ENCODE measurements around the gene SUSD3.

Gene SUSD3

DNA sequence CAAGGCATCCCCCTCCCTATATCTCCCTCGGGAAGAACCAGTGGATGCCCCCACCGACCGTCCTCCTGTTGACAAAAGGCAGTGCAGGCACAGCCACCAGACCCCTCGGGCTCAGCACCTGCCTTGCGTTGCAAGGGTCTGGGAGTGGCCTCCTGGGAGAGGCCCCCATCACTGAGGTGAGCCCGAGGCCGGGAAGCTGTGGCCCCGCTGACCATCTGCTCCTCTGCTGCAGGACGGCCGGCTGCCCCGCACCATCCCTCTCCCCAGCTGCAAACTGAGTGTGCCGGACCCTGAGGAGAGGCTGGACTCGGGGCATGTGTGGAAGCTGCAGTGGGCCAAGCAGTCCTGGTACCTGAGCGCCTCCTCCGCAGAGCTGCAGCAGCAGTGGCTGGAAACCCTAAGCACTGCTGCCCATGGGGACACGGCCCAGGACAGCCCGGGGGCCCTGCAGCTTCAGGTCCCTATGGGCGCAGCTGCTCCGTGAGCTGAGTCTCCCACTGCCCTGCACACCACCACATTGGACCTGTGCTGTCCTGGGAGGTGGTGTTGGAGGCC lies 23.3 kb upstream of the SUSD3 start:
- TF ChIP-seq, protein P1, sequence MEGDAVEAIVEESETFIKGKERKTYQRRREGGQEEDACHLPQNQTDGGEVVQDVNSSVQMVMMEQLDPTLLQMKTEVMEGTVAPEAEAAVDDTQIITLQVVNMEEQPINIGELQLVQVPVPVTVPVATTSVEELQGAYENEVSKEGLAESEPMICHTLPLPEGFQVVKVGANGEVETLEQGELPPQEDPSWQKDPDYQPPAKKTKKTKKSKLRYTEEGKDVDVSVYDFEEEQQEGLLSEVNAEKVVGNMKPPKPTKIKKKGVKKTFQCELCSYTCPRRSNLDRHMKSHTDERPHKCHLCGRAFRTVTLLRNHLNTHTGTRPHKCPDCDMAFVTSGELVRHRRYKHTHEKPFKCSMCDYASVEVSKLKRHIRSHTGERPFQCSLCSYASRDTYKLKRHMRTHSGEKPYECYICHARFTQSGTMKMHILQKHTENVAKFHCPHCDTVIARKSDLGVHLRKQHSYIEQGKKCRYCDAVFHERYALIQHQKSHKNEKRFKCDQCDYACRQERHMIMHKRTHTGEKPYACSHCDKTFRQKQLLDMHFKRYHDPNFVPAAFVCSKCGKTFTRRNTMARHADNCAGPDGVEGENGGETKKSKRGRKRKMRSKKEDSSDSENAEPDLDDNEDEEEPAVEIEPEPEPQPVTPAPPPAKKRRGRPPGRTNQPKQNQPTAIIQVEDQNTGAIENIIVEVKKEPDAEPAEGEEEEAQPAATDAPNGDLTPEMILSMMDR (IDR thresholded peaks at IDR 0.05; ENCODE audit: low read depth, low read length): no peak
- in situ Hi-C loops (cut with HindIII; ENCODE audit: low sequenced_read_pairs): no loop called here
- H3K4me3 ChIP-seq (ENCODE audit: low read depth, low read length): no peak overlapping the region
- no peak for DNase-seq (ENCODE audit: low read depth, low spot score)

DNA sequence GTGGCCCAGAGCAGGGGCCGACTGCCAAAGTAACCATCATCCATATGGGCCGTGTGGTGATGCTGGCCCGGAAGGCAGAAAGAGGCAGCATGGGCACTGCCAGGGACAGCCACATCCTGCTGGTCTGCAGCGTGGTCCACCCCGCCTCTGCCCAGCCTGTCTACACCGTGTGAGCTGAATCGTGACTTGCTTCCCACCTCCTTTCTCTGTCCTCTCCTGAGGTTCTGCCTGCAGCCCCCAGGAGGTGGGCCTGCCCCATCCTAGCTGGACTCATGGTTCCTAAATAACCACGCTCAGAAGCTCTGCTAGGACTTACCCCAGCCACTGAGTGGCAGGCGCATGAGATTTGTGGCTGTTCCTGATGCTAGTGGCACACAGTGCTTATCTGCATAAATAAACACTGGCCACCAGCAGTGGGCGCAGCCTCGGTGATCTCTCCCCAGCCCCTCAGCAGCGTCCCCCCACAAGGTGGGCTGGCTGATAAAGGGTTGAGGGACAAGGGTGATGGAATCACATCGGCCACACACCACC lies 22.6 kb upstream of the SUSD3 start:
- TF ChIP-seq, protein P1 (IDR thresholded peaks at IDR 0.05; ENCODE audit: low read depth, low read length): no peak
- in situ Hi-C loops (cut with HindIII; ENCODE audit: low sequenced_read_pairs): no loop called here
- H3K4me3 ChIP-seq (ENCODE audit: low read depth, low read length): no peak overlapping the region
- no peak for DNase-seq (ENCODE audit: low read depth, low spot score)

DNA sequence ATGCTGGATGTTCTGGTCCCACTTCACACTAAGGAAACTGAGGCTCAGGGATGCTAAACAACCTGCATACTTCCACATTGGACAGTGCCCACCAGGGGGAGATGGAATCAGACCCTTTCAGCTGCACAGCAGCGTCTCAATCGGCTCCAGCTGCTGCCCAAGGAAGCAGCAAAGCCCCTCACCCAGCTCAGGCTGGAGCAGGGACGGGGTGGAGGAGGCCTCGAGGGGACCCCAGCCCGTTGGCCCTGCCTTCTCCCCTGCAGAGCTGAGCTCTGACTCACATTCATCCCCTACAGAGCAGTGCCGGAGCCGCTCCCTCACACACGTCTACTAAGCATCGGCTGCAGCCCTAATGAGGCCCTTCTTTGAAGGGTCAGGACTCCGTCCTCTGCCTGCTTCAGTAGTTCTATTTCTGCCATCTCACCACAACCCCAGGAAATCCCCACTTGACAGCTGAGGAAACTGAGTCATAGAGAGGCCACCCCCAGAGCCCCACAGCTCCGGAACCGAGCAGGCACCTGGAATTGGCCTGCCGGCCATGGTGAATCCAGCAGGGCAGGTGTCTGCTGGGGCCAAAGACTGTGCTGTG lies 21.5 kb upstream of the SUSD3 start:
- in situ Hi-C loops (cut with HindIII; ENCODE audit: low sequenced_read_pairs): no loop called here
- DNase-seq (ENCODE audit: low read depth, low spot score): no peak

DNA sequence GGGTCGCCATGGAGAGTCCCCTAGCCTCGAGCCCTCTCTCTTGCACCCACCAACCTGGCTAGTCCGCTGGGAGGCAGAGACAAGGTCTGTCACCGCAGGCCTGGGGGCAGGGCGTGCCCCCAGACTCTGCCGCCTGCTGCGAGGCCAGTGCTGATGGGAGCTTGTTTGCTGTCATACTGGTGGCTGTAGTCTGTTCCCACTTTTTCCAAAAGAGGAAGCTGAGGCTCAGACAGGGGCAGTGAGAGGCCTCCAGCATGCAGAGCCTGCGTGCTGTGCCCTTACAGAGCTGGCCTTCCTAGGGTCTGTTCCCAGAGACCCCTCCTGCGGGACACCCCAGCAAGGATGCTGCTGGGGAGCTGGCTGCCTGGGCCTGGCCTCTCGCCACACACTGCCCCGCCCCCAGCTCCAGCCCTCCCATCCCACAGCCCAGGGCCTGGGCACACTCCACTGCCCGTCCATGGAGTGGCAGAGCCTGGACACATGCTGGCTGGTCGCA lies 21.0 kb upstream of the SUSD3 start:
- in situ Hi-C loops (cut with HindIII; ENCODE audit: low sequenced_read_pairs): no loop called here
- TF ChIP-seq, protein P1 (IDR thresholded peaks at IDR 0.05; ENCODE audit: low read depth, low read length): no peak
- DNase-seq (ENCODE audit: low read depth, low spot score): no peak
- no peak overlapping the region for H3K4me3 ChIP-seq (ENCODE audit: low read depth, low read length)

More for the DNA sequence above, 21.5 kb upstream of the SUSD3 start:
- H3K4me3 ChIP-seq (ENCODE audit: low read depth, low read length): no peak overlapping the region
- TF ChIP-seq, protein P1 (IDR thresholded peaks at IDR 0.05; ENCODE audit: low read depth, low read length): no peak

DNA sequence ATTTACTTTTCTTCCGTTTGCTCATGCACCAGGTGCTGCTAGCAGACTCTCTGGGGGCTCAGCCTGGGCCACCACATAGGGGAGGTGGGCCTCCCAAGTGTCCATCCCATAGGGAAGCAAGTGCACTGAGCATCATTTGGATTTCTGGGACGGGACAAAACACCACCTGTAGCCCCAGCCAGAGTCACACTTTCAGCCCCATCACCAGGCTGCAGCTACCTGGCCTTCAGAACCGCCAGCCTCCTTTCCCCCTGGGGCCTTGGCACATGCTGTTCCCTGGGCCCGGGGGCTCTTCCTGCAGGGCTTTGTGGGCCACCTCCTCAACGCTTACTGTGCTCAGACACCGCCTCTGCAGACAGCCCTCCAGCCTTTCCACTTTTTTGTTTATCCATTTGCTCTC lies 19.6 kb upstream of the SUSD3 start:
- DNase-seq (ENCODE audit: low read depth, low spot score): no peak
- in situ Hi-C loops (cut with HindIII; ENCODE audit: low sequenced_read_pairs): no loop called here
- H3K4me3 ChIP-seq (ENCODE audit: low read depth, low read length): no peak overlapping the region
- TF ChIP-seq, protein P1 (IDR thresholded peaks at IDR 0.05; ENCODE audit: low read depth, low read length): no peak

DNA sequence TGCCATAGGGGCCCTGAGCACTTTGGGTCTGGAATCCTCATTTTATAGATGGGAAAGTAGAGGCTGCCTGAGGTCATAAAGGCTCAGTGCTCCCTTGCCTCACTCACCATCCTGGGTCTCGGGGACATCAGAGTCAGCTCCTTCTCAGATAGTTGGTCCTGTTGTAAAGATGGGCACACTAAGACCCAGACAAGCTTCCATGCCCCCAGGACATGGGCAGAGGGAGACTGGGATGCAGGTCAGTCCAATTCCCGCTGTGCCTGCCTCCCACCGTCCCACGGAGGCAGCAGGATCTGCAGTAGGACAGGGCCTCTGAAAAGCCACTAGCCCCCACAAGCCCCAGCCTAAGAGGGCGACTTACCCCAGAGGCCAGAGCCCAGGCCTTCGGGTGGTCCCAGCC lies 19.0 kb upstream of the SUSD3 start:
- H3K4me3 ChIP-seq (ENCODE audit: low read depth, low read length): no peak overlapping the region
- in situ Hi-C loops (cut with HindIII; ENCODE audit: low sequenced_read_pairs): no loop called here
- DNase-seq (ENCODE audit: low read depth, low spot score): no peak
- TF ChIP-seq, protein P1 (IDR thresholded peaks at IDR 0.05; ENCODE audit: low read depth, low read length): no peak
